GM19023 (cell line): ENCODE measurements around the gene BRPF3.

Experiments used
- ATAC-seq: cut with Tn5 transposase; IDR thresholded peaks from one replicate; pipeline ENCODE4 v1.9.1; 2021; ENCODE audit warnings: mild to moderate bottlenecking, moderate library complexity; ENCODE audit not compliant: unreplicated experiment

The BRPF3 gene

GRCh38 chr6:36227379-36228228, 31.1 kb downstream of the BRPF3 start:
- ATAC-seq: no peak

- ATAC-seq: no peak
Observed at GRCh38 chr6:36229223-36229622, 32.7 kb downstream of the BRPF3 start.

DNA sequence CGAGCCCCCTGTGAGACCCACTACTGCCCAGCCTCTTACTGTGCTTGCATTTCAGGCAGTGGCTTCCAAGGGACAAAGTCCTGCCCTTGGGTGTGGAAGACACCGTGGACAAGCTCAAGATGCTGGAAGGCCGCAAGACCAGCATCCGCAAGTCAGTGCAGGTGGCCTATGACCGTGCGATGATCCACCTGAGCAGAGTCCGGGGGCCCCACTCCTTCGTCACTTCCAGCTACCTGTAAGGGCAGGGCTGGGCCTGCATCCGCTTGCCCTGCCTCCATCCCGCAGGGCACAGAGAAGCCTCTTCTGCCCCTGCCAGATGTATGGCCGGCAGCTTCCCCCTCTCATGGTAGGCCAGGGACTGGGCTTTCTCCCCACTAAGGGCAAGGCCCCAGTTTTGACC, 33.8 kb downstream of the BRPF3 start:
- ATAC-seq: no peak

DNA sequence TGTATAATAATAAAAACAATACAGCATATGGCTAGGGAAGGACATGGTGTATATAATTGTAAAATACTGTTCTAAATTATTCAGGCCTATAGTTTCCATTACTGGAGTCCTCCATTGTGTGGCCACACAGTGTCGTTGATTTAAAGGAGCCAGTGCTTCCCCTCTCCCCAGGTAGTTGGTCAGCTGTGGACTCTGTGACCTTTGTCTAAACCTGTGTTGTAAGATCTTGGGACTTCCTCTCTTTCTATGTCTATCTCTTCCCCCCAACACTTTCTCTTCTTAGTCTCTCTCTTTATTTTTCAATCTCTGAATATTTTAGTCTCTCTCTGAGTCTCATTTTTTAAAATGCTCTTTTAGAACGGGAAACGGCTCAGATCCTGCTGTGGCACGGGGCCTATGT, 35.6 kb downstream of the BRPF3 start:
- ATAC-seq: no peak

- no peak for ATAC-seq
Observed at GRCh38 chr6:36235309-36235708, 38.8 kb downstream of the BRPF3 start.

DNA sequence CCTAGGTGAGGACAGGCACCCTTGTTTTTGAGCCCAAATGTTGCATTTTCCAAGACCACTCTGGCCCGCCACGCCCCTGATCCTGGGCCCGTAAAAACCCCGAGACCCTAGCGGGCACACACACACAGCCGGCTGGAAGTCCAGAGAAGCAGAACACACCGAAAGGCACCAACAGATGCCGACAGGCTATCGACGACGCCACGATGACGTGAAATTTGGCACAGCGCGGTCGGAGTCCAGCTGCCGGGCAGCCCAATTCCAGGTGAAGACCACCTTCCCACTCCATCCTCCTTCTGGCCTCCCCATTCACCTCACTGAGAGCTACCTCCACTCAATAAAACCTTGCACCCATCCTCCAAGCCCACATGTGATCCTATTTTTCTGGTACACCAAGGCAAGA, 39.3 kb downstream of the BRPF3 start:
- no peak for ATAC-seq

GRCh38 chr6:36239774-36240173, 43.2 kb downstream of the BRPF3 start:
- no peak for ATAC-seq

DNA sequence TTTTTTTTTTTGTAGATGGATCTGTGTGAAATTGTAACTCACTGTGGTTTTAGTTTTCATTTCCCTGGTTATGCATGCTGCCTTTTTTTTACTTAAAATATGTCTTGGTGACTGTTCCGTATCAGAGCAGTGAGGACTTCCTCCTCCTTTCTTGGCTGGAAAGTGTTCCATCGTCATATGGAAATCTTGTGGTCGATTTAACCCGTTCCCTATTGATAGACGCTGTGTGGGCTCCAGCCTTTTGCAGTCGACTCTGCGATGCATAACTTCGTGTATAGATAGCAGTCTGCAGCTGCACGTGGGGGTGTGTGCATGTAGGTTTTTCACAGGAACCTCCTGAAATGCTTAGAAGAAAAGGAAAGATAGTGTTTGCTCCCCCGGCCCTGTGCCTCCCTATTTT, 45.2 kb downstream of the BRPF3 start:
- ATAC-seq: peak; percentile 64

- no peak for ATAC-seq
Observed at GRCh38 chr6:36242161-36242560, 45.6 kb downstream of the BRPF3 start.

DNA sequence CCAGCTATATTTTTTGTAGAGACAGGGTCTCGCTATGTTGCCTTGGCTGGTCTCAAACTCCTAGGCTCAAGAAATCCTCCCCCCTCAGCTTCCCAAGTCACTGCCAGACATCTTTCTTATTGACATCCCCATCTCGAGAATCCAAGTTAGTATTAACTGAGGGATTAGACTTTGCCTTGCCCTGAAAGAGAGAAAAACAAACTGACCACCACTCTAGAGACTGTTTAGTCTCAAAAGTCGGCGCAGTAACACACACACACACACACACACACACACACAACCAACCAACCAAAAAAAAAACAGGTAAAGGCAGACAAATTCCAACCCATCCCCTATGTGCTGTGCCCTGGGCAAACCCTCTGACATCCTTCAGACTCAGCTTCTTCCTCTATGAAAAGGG, 46.1 kb downstream of the BRPF3 start:
- ATAC-seq: no peak

DNA sequence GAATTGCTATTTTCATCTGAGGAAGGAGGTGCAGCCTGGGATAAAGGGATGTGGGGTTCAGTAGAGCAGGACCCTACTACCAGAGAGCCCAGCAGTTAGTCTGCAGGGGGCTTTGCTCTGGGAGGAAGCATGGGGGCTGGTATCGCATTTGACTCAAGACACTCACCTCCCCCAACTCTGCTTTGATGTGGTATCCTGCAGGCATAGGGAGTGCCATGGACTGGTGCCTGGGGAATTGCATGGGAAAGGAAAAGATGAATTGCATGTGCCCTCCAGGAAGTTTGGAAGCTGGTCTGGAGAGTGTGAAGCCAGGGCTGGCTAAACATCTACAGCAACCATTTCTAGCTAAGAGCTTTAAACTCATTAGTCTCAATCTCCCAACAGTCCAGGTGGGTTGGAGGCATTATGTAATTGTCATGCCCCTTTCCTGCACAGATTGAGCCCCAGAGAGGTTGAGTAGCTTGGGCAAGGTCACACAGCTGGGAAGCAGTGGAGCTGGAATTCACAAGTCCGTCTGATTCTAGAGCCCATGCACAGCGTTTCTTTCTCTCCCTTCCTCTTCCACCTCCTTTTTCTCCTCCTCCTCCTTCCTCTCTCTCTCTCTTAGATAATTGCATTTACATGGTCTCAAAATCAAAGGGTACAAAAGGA, 47.1 kb downstream of the BRPF3 start:
- ATAC-seq: no peak

- ATAC-seq: no peak
Observed at GRCh38 chr6:36244641-36245280, 48.2 kb downstream of the BRPF3 start.

DNA sequence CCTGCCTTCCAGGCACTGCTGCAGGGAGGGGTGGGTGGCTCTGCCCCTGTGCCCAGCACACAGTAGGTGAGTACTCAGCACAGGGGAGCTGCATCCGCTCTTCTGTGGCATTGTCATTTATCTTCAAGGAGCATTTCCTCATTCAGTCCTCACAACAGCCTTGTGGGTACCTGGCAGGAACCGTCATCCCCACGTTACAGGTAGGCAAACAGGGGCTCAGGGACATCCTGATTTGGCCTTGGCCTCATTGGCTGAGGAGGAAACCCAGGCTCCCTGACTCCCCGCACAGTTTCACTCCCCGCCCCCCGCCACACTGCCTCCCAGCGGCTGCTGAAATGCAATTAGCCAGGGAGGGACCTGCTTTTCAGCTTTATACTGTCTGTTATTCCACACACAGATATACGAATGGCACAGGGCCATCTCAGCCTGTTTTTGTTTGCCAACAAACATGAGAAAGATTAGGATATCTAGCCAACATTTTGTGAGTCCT, 49.1 kb downstream of the BRPF3 start:
- no peak for ATAC-seq

DNA sequence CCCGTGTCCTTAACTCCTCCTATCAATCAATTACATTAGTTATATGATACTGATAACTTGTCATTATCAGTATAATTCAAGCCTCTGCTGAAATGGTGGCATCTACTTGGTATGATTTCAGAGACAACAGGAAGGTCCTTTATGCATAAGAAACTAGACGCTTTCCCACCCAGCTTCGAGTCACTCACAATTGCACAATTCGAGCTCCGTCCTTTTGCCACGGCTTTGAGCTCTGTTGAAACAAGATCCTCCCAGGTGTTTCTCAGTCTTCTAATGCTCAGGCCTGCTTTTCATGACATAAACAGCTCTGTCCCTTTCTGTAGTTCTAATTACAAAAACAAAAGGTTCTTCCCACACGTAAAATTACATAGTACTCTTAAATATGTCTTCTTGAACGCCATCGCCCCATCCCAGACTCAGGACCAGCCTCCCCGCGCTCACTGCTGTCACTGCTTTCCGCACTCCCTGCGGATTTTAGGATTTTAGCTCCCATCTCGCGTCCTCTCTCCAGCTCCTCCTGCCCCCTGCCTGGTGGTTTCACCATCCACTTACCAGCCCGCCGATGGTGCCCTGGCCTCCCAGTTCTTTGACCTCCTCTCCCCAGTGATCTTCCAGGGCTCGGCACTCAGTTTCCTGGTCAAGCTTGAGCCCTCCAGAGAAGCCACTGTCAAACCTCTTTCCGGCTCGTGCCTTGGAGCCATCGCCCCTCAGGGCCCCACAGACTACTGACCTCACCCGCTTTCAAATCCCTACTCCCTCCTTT, 50.1 kb downstream of the BRPF3 start:
- ATAC-seq: no peak

- no peak for ATAC-seq
Observed at GRCh38 chr6:36247693-36248092, 51.1 kb downstream of the BRPF3 start.

GRCh38 chr6:36248980-36249379, 52.4 kb downstream of the BRPF3 start:
- no peak for ATAC-seq

- no peak for ATAC-seq
Observed at GRCh38 chr6:36249536-36249935, 53.0 kb downstream of the BRPF3 start.

DNA sequence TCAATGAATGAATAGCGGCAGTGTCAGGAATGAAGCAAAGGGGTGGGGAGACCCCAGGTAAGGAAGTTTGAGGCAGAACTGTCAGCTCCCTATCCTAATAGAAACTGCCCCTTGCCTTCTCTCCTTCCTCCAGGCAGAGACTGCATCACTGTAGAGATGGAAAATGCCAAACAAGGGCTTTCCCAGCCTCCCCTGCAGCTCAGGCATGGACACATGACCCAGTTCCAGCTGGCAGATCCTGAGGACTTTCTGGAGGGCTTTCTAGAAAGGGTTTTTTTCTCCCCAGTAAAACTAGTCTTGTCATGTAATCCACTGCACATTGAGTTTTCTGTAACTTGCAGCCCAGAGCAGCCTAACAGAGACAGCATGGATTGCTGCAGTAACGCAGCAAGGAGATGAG, 55.5 kb downstream of the BRPF3 start:
- ATAC-seq: no peak

DNA sequence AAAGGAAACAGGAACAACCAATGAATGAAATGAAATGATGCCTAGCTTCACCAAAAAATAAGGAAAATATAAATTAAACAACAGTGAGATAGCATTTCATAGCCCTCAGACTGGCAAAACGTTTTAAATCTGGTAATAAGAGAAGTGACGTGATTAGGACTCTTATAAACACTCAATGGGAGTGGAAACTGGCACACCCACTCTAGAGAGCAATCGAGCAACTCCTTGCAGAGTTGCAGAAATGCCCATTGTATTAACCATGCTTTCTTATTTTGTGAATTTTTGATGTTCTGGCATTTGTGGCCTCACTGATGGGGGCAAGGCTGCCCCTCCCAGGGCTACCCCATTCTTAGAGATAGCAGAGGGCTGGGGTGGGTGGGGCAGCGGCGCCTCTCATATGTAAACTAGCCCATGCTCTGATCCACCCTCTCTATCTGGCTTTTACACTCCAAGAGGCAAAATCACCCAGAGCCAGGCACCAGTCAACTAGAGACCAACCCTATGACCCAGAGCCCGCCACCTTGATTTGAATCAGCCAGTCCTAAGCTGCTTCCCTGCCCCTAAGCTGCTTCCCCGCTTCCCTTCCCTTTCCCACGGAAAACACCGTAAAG, 67.0 kb downstream of the BRPF3 start:
- ATAC-seq: no peak

DNA sequence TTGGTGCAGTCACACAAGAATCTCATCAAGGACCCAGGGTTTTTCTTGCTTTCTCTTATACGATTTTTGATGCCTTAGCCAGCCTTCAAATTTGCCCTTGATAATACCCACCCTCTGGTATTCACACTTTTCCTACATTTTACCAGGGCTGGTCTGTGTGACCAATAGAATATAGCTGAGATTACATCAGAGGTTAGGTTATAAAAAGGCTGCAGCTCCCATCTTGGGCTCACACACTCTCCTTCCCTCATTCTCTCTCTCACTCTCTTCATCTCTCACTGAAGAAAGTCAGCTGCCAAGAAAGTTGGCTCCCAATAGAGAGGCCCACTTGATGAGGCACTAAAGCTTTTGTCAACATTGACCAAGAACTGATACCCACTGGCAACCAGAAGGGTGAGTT, 69.2 kb downstream of the BRPF3 start:
- no peak for ATAC-seq
